Loucy (cell line): ENCODE results near the gene AGPAT3.

ENCODE experiments used
- H2AFZ ChIP-seq: fragments of 200-600 bp; sonication (generic); 2 replicates; pipeline ENCODE4 v1.6.0; 2016; ENCODE audit warnings: antibody characterized with exemption, mild to moderate bottlenecking, low read length, moderate library complexity
- H3F3A ChIP-seq: fragments of 200-600 bp; 2 replicates; pipeline ENCODE4 v1.6.0; 2016; ENCODE audit warnings: antibody characterized with exemption, low read depth, mild to moderate bottlenecking
- H3K27me3 ChIP-seq: fragments of 200-600 bp; sonication (generic); 2 replicates; pipeline ENCODE4 v1.6.1; 2014; ENCODE audit warnings: low read length, mild to moderate bottlenecking; ENCODE audit not compliant: insufficient read depth, poor library complexity, severe bottlenecking
- H3K36me3 ChIP-seq: fragments of 200-600 bp; sonication (generic); 2 replicates; pipeline ENCODE4 v1.6.1; 2016; ENCODE audit warnings: low read length; ENCODE audit not compliant: insufficient read depth
- H3K4me1 ChIP-seq: fragments of 200-600 bp; sonication (generic); 2 replicates; pipeline ENCODE4 v1.5.1; 2014; ENCODE audit warnings: low read length, mild to moderate bottlenecking; ENCODE audit not compliant: insufficient read depth, poor library complexity, severe bottlenecking
- H3K4me2 ChIP-seq: fragments of 200-600 bp; sonication (generic); 2 replicates; pipeline ENCODE4 v1.6.0; 2014; ENCODE audit warnings: antibody characterized with exemption, low read length, low read depth, mild to moderate bottlenecking; ENCODE audit not compliant: poor library complexity, severe bottlenecking
- H3K4me3 ChIP-seq: fragments of 200-600 bp; sonication (generic); 2 replicates; pipeline ENCODE4 v1.5.1; 2014; ENCODE audit warnings: low read length, mild to moderate bottlenecking, mixed read lengths; ENCODE audit not compliant: poor library complexity, severe bottlenecking
- H3K79me2 ChIP-seq: fragments of 200-600 bp; sonication (generic); 2 replicates; pipeline ENCODE4 v1.6.1; 2014; ENCODE audit warnings: low read length; ENCODE audit not compliant: insufficient read depth
- H3K9ac ChIP-seq: fragments of 200-600 bp; sonication (generic); 2 replicates; pipeline ENCODE4 v1.6.0; 2014; ENCODE audit warnings: mild to moderate bottlenecking, low read depth, low read length, moderate library complexity; ENCODE audit not compliant: poor library complexity, severe bottlenecking
- H3K9me2 ChIP-seq: fragments of 200-600 bp; sonication (generic); replicated peaks from 2 replicates; pipeline ENCODE4 v1.6.1; 2016; ENCODE audit warnings: low read depth, low read length, mixed read lengths
- H3K9me3 ChIP-seq: fragments of 200-600 bp; sonication (generic); 2 replicates; pipeline ENCODE4 v1.6.1; 2014; ENCODE audit warnings: mild to moderate bottlenecking, antibody characterized with exemption, low read length, low read depth; ENCODE audit not compliant: insufficient read depth
- H4K20me1 ChIP-seq: fragments of 200-600 bp; sonication (generic); 2 replicates; pipeline ENCODE4 v1.6.0; 2014; ENCODE audit warnings: antibody characterized with exemption, low read length, mild to moderate bottlenecking; ENCODE audit not compliant: insufficient read depth, poor library complexity, severe bottlenecking
- CTCF ChIP-seq: fragments of 200-600 bp; sonication (generic); conservative IDR thresholded peaks from 2 replicates; pipeline ENCODE4 v1.5.1; 2014; ENCODE audit warnings: mild to moderate bottlenecking, antibody characterized with exemption, low read length
- EZH2phosphoT487 ChIP-seq: fragments of 200-600 bp; IDR thresholded peaks from 2 replicates; pipeline ENCODE4 v1.6.1; 2018; ENCODE audit warnings: antibody characterized with exemption, mild to moderate bottlenecking, moderate library complexity, borderline replicate concordance

The AGPAT3 gene

DNA sequence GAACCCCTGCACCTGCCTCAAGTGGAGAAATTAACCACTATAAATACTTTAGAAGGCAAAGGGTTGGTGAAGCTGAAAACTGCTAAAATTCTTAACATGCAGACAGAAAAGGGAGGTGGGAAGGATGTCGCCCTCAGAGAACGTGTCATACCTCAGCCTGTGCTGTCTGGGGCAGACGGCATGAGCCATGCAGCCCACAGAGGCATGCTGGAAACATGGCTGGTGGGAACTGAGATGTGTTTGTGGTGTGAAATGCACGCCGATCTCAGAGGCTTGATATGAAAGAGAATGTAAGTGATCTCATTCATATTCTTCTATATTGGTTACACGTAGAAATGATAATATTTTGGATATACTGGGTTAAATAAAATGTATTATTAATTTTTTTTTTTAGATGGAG is 16.3 kb downstream of the AGPAT3 start:
- H3K4me1 ChIP-seq, result peaks cover 33% of the 10 kb centered on the region
- H3F3A ChIP-seq, result no peaks in the 10 kb centered on the region
- H2AFZ ChIP-seq, result no peak overlapping the region
- no peak overlapping the region for H3K4me2 ChIP-seq
- no peak overlapping the region for H3K4me3 ChIP-seq
- H3K9ac ChIP-seq, result no peak overlapping the region
- TF ChIP-seq CTCF, result no peak
- TF ChIP-seq EZH2phosphoT487, result no peak
- peaks cover 18% of the 10 kb centered on the region for H4K20me1 ChIP-seq
- H3K9me2 ChIP-seq, result no peaks in the 10 kb centered on the region
- H3K9me3 ChIP-seq, result no peaks in the 10 kb centered on the region
- peaks cover 86% of the 10 kb centered on the region for H3K79me2 ChIP-seq
- no peaks in the 10 kb centered on the region for H3K27me3 ChIP-seq
- H3K36me3 ChIP-seq, result peaks cover 4% of the 10 kb centered on the region; the same call in 1 of the 2 replicates

DNA sequence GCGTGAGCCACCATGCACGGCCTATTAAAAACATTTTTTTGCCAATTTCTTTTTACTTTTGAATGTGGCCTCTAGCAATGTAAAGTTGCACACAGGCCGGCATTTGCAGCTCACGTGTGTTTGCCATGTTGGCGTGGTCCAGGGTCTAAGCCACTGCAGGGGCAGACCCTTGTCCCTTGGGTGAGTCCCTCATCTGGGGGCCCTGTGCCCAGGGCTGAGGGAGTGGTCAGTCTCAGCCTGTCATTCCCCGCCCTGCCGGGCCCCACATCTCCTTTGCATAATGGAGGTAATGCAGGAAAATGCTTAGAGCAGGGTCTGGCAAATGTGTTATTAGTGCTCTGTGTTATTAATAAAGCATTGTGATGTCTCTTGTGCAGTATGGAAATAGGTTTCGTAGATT is 16.9 kb downstream of the AGPAT3 start:
- H3K27me3 ChIP-seq, result no peaks in the 10 kb centered on the region
- peaks cover 33% of the 10 kb centered on the region for H3K4me1 ChIP-seq
- H3K9me3 ChIP-seq, result no peaks in the 10 kb centered on the region
- peaks cover 4% of the 10 kb centered on the region; the same call in 1 of the 2 replicates for H3K36me3 ChIP-seq
- no peaks in the 10 kb centered on the region for H3F3A ChIP-seq
- H4K20me1 ChIP-seq, result peaks cover 18% of the 10 kb centered on the region
- no peaks in the 10 kb centered on the region for H3K9me2 ChIP-seq
- H3K9ac ChIP-seq, result no peak overlapping the region
- TF ChIP-seq EZH2phosphoT487 (no peak), CTCF (no peak)
- no peak overlapping the region for H3K4me3 ChIP-seq
- H3K4me2 ChIP-seq, result no peak overlapping the region
- no peak overlapping the region for H2AFZ ChIP-seq
- peaks cover 86% of the 10 kb centered on the region for H3K79me2 ChIP-seq

DNA sequence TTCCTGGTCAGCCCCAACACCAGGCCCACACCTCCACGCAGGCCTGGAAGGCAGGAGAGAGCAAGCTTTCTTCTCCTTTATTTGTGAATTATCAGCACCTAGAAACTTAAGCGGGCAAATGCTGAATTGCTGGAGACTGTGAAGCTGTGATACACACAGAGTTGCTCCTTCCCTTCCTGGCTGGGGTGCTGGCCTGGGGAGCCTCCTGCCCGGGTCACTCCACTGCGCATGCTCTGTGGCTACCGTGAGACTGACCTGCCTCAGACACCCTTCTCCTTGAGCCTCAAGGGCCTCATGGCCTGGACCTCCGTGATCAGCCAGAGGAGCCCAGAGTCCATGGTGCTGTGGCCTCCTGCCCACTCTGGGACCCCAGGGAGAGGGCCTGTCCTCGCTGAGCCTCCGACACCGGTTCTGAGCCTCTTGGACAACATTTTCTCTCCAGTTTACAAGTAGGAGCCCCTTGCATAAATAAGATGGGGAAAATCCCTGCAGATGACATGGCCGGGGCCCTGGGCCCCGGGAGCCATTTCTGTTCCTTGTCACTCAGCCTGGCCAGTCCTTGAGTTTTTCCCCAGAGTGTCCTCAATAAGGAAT is 18.0 kb downstream of the AGPAT3 start:
- peaks cover 85% of the 10 kb centered on the region for H3K79me2 ChIP-seq
- TF ChIP-seq EZH2phosphoT487 (no peak), CTCF (no peak)
- no peaks in the 10 kb centered on the region for H3F3A ChIP-seq
- H3K27me3 ChIP-seq, result no peaks in the 10 kb centered on the region
- H3K9me3 ChIP-seq, result no peaks in the 10 kb centered on the region
- H3K9ac ChIP-seq, result no peak overlapping the region
- H3K4me2 ChIP-seq, result peak overlapping the region; percentile 76
- peaks cover 33% of the 10 kb centered on the region for H3K4me1 ChIP-seq
- H4K20me1 ChIP-seq, result peaks cover 18% of the 10 kb centered on the region
- no peak overlapping the region for H2AFZ ChIP-seq
- H3K9me2 ChIP-seq, result no peaks in the 10 kb centered on the region
- no peak overlapping the region for H3K4me3 ChIP-seq
- peaks cover 4% of the 10 kb centered on the region; the same call in 1 of the 2 replicates for H3K36me3 ChIP-seq
